CD8-positive, alpha-beta memory T cell (primary cell): Measurements from ENCODE around the gene TNFRSF14. TPM values are rescaled to one million over a fixed set of nuclear protein-coding genes. Genes with fewer than 3 reads are reported as not detected.

Source experiments
- CTCF ChIA-PET: fragments of 350-600 bp; sonication (Branson Sonifier 250); formaldehyde crosslinking; loops from one replicate; lab custom pipeline; 2021; ENCODE audit warnings: antibody characterized with exemption; lab: Charles Lee
- POLR2A ChIA-PET: fragments of 350-600 bp; sonication (Branson Sonifier 250); formaldehyde crosslinking; loops from one replicate; lab custom pipeline; 2021; ENCODE audit warnings: antibody characterized with exemption; lab: Charles Lee
- DNase-seq, 5 donors: peaks; one replicate each; pipeline versions ENCODE4 v3.0.0 to v3.0.0-alpha.2; 2020 to 2022; ENCODE audit warnings: mixed read lengths in 1 of 5
- H3K27ac ChIP-seq: one replicate; pipeline ENCODE4 v1.7.0; 2013; ENCODE audit warnings: low read depth, mild to moderate bottlenecking, low read length, moderate library complexity
- H3K27me3 ChIP-seq: 2 replicates; pipeline ENCODE4 v1.7.0; 2013; ENCODE audit warnings: low read length, mild to moderate bottlenecking; ENCODE audit not compliant: insufficient read depth, poor library complexity, severe bottlenecking
- H3K36me3 ChIP-seq: 2 replicates; pipeline ENCODE4 v1.7.0; 2013; ENCODE audit warnings: mild to moderate bottlenecking, low read length, moderate library complexity; ENCODE audit not compliant: insufficient read depth
- H3K4me1 ChIP-seq: 2 replicates; pipeline ENCODE4 v1.7.0; 2013; ENCODE audit warnings: mild to moderate bottlenecking, low read length, moderate library complexity; ENCODE audit not compliant: insufficient read depth
- H3K4me3 ChIP-seq: 2 replicates; pipeline ENCODE4 v1.7.0; 2013; ENCODE audit warnings: mild to moderate bottlenecking, low read length
- H3K9me3 ChIP-seq: 2 replicates; pipeline ENCODE4 v1.7.0; 2013; ENCODE audit warnings: mild to moderate bottlenecking, low read length
- H3K27ac Mint-ChIP-seq, 8 donors: one replicate each; pipeline ENCODE4 v1.8.0; 2020 to 2021; ENCODE audit warnings: mixed read lengths in 8 of 8, mild to moderate bottlenecking in 6 of 8, inconsistent platforms in 3 of 8, moderate library complexity in 3 of 8
- H3K27me3 Mint-ChIP-seq, 2 donors: one replicate each; pipeline ENCODE4 v1.8.0; 2020 to 2021; ENCODE audit warnings: mixed read lengths in 2 of 2, mild to moderate bottlenecking in 1 of 2, moderate library complexity in 1 of 2
- H3K36me3 Mint-ChIP-seq, 3 donors: one replicate each; pipeline ENCODE4 v1.8.0; 2020 to 2021; ENCODE audit warnings: mixed read lengths in 3 of 3, inconsistent platforms in 1 of 3, mild to moderate bottlenecking in 1 of 3
- H3K4me1 Mint-ChIP-seq, 3 donors: one replicate each; pipeline ENCODE4 v1.8.0; 2020 to 2021; ENCODE audit warnings: mixed read lengths in 3 of 3, inconsistent platforms in 1 of 3, mild to moderate bottlenecking in 1 of 3
- H3K4me3 Mint-ChIP-seq, 7 donors: one replicate each; pipeline ENCODE4 v1.8.0; 2020 to 2021; ENCODE audit warnings: mixed read lengths in 7 of 7, mild to moderate bottlenecking in 6 of 7, moderate library complexity in 4 of 7, inconsistent platforms in 2 of 7
- H3K9me3 Mint-ChIP-seq, 5 donors: one replicate each; pipeline ENCODE4 v1.8.0; 2020 to 2022; ENCODE audit warnings: mixed read lengths in 5 of 5, mild to moderate bottlenecking in 3 of 5, moderate library complexity in 2 of 5, inconsistent platforms in 1 of 5
- polyA plus RNA-seq: library from polyadenylated mRNA; unstranded; fragments of 300-500 nt; fragmentation: Illumina TruSeq; gene quantifications from one replicate; pipeline ENCODE4 v1.2.3, GENCODE V29; 2021
- total RNA-seq, 2 experiments: library from RNA; stranded (reverse); gene quantifications; one replicate each; pipeline ENCODE4 v1.2.3, GENCODE V29; 2021

Gene TNFRSF14
- total and polyA plus RNA-seq, 3 experiments from 2014 or later = 51.6 to 168 (median 164) TPM

DNA sequence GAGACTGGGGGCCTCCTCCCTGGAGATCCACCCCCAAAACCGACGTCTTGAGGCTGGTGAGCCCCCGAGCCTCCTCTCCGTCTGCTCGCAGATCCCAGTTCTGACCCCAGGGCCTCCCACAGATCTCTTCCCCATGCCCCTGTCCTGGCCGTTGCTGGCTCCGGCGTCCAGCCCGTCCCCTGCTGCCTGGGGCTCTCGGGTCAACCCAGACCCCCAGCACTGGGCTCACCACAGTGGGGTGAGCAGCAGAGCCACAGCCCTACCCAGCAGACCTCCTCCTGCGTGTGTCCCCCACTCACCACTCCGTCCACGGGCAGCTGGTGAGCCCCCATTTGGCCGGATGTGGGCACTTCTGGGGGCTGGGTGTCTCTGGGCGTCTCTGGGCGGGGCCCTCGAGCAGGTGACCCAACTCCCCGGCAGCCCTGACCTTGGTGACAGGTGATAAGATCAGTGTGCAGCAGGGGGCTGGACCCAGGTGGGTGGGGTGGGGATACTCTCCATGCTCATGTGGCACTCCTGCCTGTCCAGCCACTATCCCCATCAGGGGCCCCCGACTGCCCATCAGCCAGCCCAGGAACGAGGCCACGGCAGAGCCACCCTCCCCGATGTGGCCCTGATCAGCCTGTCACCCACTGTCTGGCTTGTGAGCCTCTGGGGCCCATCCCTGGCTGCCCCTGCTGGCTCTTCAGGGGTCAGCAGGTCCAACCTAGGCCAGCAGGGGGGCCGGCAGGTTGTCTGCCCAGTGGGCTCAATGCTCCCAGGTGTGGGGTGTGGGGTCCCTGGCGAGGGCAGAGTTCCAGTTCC lies 709 bp downstream of the TNFRSF14 start:
- peak overlapping the region; percentile 98 for H3K4me3 ChIP-seq
- H3K4me1 Mint-ChIP-seq = peaks cover 30 to 61% (median 30%) of the 10 kb centered on the region in 3 donors

DNA sequence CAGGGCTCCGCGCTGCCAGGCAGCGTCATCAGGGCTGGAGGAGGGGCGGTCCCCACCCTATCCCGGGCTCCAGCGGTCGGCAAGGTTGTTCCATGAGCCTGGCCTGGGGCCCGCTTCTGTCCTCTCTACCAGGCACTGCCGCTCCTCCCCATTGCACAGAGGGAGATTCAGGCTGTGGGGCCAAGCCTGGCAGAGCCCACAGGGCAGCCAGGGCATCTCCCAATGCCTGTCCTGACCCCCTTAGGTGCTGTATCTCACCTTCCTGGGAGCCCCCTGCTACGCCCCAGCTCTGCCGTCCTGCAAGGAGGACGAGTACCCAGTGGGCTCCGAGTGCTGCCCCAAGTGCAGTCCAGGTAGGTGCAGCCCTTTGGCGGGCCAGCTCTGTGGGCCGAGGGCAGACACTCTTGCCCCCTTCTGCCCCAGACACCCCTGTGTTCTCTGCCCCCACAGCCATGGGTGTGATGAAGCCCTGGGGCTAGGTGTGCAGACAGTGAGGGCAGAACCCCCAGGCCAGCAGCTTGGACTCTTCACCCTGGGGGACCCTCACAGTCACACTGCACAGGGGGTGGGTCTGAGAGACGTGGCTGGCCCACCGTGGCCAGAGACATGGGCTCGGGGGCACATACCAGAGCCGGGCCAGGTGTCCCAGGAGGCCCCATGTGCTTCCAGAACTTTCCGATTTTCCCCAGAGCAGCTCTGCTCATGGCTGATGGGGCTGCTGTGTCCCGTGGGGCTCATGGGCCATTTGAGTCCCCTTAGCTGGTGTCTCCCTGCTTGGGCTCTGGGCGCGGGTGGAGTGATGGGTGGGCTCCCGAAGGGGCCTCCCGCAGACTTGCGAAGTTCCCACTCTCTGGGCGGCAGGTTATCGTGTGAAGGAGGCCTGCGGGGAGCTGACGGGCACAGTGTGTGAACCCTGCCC lies 1.6 kb downstream of the TNFRSF14 start:
- ChIA-PET CTCF (interaction anchor here (0.8 to 3.8 kb wide), 5 partner anchors 9 to 360 kb away, joined by 3 to 30 read pairs (median 9); no protein-coding TSS in a partner anchor), POLR2A (interaction anchor here (0.8 to 2.5 kb wide), 5 partner anchors 10 to 34 kb away, joined by 4 to 41 read pairs (median 12); partner anchors contain the start of gene PRXL2B)
- Histone ChIP-seq H3K4me3 (peak overlapping the region; percentile 98), H3K27me3 (no peaks in the 10 kb centered on the region), H3K4me1 (peaks cover 35% of the 10 kb centered on the region), H3K9me3 (no peaks in the 10 kb centered on the region), H3K36me3 (no peaks in the 10 kb centered on the region), H3K27ac (peak overlapping the region; percentile 95)
- Mint-ChIP-seq H3K27ac (peak overlapping the region; percentile 61 to 99 (median 96)), H3K4me1 (peaks cover 30 to 61% (median 30%) of the 10 kb centered on the region in 3 donors), H3K36me3 (peaks cover 0 to 51% (median 0%) of the 10 kb centered on the region in 3 donors), H3K9me3 (no peaks in the 10 kb centered on the region), H3K27me3 (peaks cover 0 to 2% of the 10 kb centered on the region in 2 donors), H3K4me3 (peak overlapping the region; percentile 78 to 99 (median 99))
- DNase-seq = no peak

More for the DNA sequence above, 709 bp downstream of the TNFRSF14 start:
- ChIA-PET CTCF (interaction anchor here (0.8 to 3.8 kb wide), 11 partner anchors 10 to 362 kb away, joined by 3 to 34 read pairs (median 5); partner anchors contain the start of genes FAAP20, PANK4 and PRXL2B), POLR2A (interaction anchor here (0.7 to 2.5 kb wide), 10 partner anchors 9 to 165 kb away, joined by 3 to 41 read pairs (median 8); partner anchors contain the start of genes MORN1, PANK4, PRXL2B and RER1)
- Histone ChIP-seq H3K4me1 (peaks cover 35% of the 10 kb centered on the region), H3K27me3 (no peaks in the 10 kb centered on the region), H3K9me3 (no peaks in the 10 kb centered on the region), H3K27ac (peak overlapping the region; percentile 95), H3K36me3 (no peaks in the 10 kb centered on the region)
- H3K9me3 Mint-ChIP-seq = no peaks in the 10 kb centered on the region
- H3K36me3 Mint-ChIP-seq = peaks cover 0 to 44% (median 0%) of the 10 kb centered on the region in 3 donors
- H3K4me3 Mint-ChIP-seq = peak overlapping the region; percentile 94 to 99 (median 99)
- peak overlapping the region; percentile 93 to 99 (median 98) for H3K27ac Mint-ChIP-seq
- peaks cover 0 to 2% of the 10 kb centered on the region in 2 donors for H3K27me3 Mint-ChIP-seq
- DNase-seq = peak in 2 of 5 donors; percentile 52 to 66

DNA sequence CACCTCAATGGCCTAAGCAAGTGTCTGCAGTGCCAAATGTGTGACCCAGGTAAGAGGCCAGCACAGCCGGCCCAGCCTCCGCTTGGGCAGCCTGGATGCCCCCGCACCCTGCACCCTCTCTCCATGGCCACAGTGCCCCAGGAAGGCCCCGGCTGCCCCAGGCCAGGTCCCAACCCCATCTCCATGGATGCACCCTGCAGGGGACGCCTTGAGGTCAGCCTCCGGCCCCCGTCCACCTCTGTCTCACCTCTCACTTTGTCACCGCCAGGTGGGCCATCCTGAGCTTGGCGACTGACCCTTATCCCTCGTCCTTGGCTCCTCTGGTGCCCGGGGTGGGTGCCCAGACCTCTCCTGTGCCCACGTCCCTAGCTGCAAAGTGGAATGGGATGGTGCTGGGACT lies 2.2 kb downstream of the TNFRSF14 start:
- peaks cover 0 to 55% (median 0%) of the 10 kb centered on the region in 3 donors for H3K36me3 Mint-ChIP-seq
- Histone ChIP-seq H3K27ac (no peak overlapping the region), H3K27me3 (no peaks in the 10 kb centered on the region), H3K4me3 (no peak overlapping the region), H3K9me3 (no peaks in the 10 kb centered on the region), H3K4me1 (peaks cover 35% of the 10 kb centered on the region), H3K36me3 (no peaks in the 10 kb centered on the region)
- ChIA-PET CTCF (interaction anchor here (0.8 kb wide), 1 partner anchor 10 kb away, joined by 3 read pairs; no protein-coding TSS in a partner anchor), POLR2A (no interaction called here)
- H3K4me3 Mint-ChIP-seq = peak overlapping the region; percentile 19 to 99 (median 78)
- peaks cover 30 to 61% (median 30%) of the 10 kb centered on the region in 3 donors for H3K4me1 Mint-ChIP-seq
- DNase-seq = no peak
- peak overlapping the region in 5 of 8 donors; percentile 30 to 99 (median 92) for H3K27ac Mint-ChIP-seq
- H3K9me3 Mint-ChIP-seq = no peaks in the 10 kb centered on the region
- peaks cover 0 to 2% of the 10 kb centered on the region in 2 donors for H3K27me3 Mint-ChIP-seq

DNA sequence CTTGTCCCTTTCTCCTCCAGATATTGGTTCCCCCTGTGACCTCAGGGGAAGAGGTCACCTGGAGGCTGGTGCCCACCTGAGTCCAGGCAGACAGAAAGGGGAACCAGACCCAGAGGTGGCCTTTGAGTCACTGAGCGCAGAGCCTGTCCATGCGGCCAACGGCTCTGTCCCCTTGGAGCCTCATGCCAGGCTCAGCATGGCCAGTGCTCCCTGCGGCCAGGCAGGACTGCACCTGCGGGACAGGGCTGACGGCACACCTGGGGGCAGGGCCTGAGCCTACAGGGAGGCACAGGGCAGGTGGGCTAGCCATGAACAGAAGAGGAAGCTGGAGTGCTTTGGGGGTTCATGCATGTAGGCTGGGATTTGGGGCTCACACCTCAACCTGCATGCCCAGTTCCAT lies 2.7 kb downstream of the TNFRSF14 start:
- CTCF ChIA-PET = interaction anchor here (0.8 kb wide), 1 partner anchor 10 kb away, joined by 3 read pairs; no protein-coding TSS in a partner anchor
- peak overlapping the region in 5 of 8 donors; percentile 30 to 92 (median 84) for H3K27ac Mint-ChIP-seq
- no peak overlapping the region for H3K27ac ChIP-seq

DNA sequence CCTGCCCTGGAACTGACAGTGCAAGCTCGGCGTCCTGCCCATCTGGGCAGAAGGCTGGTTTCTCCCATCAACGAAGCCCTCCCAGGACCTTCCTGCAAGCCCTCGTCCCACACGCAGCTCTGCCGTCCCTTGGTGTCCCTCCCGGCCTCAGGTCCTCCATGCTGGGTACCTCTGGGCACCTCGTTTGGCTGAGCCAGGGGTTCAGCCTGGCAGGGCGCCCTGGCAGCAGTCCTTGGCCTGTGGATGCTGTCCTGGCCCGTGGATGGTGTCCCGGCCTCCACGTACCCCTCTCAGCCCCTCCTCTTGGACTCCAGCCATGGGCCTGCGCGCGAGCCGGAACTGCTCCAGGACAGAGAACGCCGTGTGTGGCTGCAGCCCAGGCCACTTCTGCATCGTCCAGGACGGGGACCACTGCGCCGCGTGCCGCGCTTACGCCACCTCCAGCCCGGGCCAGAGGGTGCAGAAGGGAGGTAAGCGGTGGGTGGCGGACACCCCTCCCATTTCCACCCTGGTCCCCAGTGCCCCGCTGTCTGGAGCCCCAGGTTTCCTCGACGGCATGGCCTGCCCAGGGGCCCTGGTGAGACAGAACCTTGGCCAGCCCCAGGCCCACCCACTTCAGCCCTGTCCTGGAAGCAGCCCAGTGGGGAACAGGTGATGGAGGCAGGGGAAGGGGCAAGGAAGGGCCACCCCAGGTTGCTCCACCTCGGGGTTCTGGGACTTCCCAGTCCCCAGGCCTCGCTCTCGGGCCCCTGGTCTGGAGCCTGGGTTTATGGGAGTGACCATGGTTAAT lies 3.5 kb downstream of the TNFRSF14 start:
- DNase-seq = no peak
- peaks cover 0 to 61% (median 0%) of the 10 kb centered on the region in 3 donors for H3K36me3 Mint-ChIP-seq
- peaks cover 26 to 53% (median 28%) of the 10 kb centered on the region in 3 donors for H3K4me1 Mint-ChIP-seq
- H3K4me3 Mint-ChIP-seq = peak overlapping the region in 1 of 7 donors; percentile 12
- no peaks in the 10 kb centered on the region for H3K9me3 Mint-ChIP-seq
- Histone ChIP-seq H3K27ac (no peak overlapping the region), H3K4me1 (peaks cover 32% of the 10 kb centered on the region), H3K27me3 (no peaks in the 10 kb centered on the region), H3K4me3 (no peak overlapping the region), H3K36me3 (no peaks in the 10 kb centered on the region), H3K9me3 (no peaks in the 10 kb centered on the region)
- H3K27me3 Mint-ChIP-seq = peaks cover 0 to 2% of the 10 kb centered on the region in 2 donors
- ChIA-PET POLR2A (interaction anchor here (1.2 kb wide), 1 partner anchor 34 kb away, joined by 3 read pairs; the partner anchor contains the start of gene PANK4), CTCF (interaction anchor here (3.1 kb wide), 1 partner anchor 18 kb away, joined by 11 read pairs; no protein-coding TSS in a partner anchor)
- H3K27ac Mint-ChIP-seq = peak overlapping the region in 1 of 8 donors; percentile 59

More for the DNA sequence above, 2.7 kb downstream of the TNFRSF14 start:
- POLR2A ChIA-PET = no interaction called here
- Mint-ChIP-seq H3K4me1 (peaks cover 30 to 62% (median 30%) of the 10 kb centered on the region in 3 donors), H3K9me3 (no peaks in the 10 kb centered on the region), H3K36me3 (peaks cover 0 to 60% (median 0%) of the 10 kb centered on the region in 3 donors), H3K4me3 (peak overlapping the region; percentile 17 to 70 (median 61)), H3K27me3 (peaks cover 0 to 2% of the 10 kb centered on the region in 2 donors)
- Histone ChIP-seq H3K27me3 (no peaks in the 10 kb centered on the region), H3K9me3 (no peaks in the 10 kb centered on the region), H3K4me3 (no peak overlapping the region), H3K4me1 (peaks cover 35% of the 10 kb centered on the region), H3K36me3 (no peaks in the 10 kb centered on the region)
- no peak for DNase-seq

DNA sequence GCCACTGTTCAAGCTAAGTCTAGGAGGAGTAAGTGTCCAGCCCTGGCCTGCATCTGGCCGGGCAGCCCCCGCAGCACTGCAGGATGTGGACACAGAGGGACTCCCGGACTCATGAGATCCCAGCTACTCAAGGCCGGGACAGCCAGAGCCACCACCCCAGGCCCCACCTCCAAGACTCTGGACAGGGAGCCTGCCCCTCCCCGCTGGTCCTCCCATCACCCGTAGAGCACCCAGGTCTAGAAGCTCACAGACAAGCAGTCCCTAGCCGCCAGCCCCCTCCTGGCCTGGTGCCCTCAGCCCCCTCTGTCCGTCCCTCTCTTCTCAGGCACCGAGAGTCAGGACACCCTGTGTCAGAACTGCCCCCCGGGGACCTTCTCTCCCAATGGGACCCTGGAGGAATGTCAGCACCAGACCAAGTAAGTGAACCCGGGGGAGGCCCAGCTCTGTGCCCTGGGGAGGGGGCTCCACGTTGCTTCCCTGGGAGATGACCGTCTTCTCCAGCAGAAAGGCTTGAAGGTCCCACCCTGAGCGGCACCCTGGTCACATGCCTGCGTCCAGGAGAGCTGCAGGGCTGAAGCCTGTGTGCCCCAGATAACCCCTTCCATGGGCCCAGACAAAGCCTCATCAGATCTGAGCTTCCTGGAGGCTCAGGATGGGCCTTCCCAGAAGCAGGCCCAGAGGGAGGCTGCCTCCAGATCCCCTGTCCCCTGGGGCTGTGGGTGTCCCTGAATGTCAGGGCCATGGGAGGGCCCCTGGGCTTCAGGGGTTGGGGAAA lies 4.3 kb downstream of the TNFRSF14 start:
- Mint-ChIP-seq H3K9me3 (no peaks in the 10 kb centered on the region), H3K27me3 (peaks cover 0 to 2% of the 10 kb centered on the region in 2 donors), H3K27ac (peak overlapping the region in 3 of 8 donors; percentile 45 to 51 (median 50)), H3K36me3 (peaks cover 0 to 61% (median 0%) of the 10 kb centered on the region in 3 donors), H3K4me1 (peaks cover 19 to 49% (median 21%) of the 10 kb centered on the region in 3 donors), H3K4me3 (no peak overlapping the region)
- Histone ChIP-seq H3K36me3 (no peaks in the 10 kb centered on the region), H3K4me1 (peaks cover 24% of the 10 kb centered on the region), H3K4me3 (no peak overlapping the region), H3K9me3 (no peaks in the 10 kb centered on the region), H3K27ac (no peak overlapping the region), H3K27me3 (no peaks in the 10 kb centered on the region)
- ChIA-PET POLR2A (interaction anchor here (1.0 to 1.2 kb wide), 2 partner anchors 20 to 34 kb away, joined by 3 read pairs; partner anchors contain the start of gene PANK4), CTCF (interaction anchor here (1.5 to 3.1 kb wide), 3 partner anchors 17 to 145 kb away, joined by 7 to 18 read pairs (median 11); partner anchors contain the start of gene PRXL2B)
- DNase-seq = no peak
